ENCODE results near the gene PLXDC2.

DNA sequence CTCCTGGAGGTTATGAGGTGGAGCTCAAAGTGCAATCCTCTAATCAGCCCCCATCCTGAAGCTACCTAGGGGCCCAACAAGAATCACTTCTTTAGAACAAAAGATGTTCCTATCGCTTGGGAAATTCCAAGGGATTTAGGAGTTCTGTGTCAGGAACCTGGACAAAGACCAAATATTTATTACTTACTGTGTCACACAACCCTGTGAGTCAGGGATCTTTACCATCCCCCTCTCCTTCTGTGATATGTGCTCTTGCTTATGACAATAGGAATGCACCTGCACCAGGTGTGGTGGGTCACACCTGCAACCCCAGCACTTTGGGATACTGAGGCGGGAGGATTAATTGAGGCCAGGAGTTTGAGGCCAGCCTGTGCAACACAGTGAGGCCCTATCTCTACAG, 485.8 kb downstream of the PLXDC2 start:
- TF ChIP-seq ARNT (IDR thresholded peaks at IDR 0.05) (no peak), FOXM1 (IDR thresholded peaks at IDR 0.05; ENCODE audit: borderline replicate concordance) (no peak), FOXK2 (IDR thresholded peaks at IDR 0.05) (no peak), BHLHE40 (IDR thresholded peaks at IDR 0.05; ENCODE audit: borderline replicate concordance) (no peak), HDGF (IDR thresholded peaks at IDR 0.05; ENCODE audit: borderline replicate concordance) (no peak), TARDBP (IDR thresholded peaks at IDR 0.05) (no peak), SUZ12 (IDR thresholded peaks at IDR 0.05) (no peak), SP1 (IDR thresholded peaks at IDR 0.05) (no peak)
- TF ChIP-seq, protein P1, sequence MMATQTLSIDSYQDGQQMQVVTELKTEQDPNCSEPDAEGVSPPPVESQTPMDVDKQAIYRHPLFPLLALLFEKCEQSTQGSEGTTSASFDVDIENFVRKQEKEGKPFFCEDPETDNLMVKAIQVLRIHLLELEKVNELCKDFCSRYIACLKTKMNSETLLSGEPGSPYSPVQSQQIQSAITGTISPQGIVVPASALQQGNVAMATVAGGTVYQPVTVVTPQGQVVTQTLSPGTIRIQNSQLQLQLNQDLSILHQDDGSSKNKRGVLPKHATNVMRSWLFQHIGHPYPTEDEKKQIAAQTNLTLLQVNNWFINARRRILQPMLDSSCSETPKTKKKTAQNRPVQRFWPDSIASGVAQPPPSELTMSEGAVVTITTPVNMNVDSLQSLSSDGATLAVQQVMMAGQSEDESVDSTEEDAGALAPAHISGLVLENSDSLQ (IDR thresholded peaks at IDR 0.05), result no peak
